NCI-H524 treated with DMSO at 0.1 percent for 48 hours (cell line): ENCODE results near the gene DEPDC7.

Experiments used
- DNase-seq: peaks from one replicate; lab custom pipeline; 2025; lab: John Stamatoyannopoulos, UW

DEPDC7 gene

GRCh38 chr11:33062137-33062536 is 46.5 kb downstream of the DEPDC7 start:
- no peak for DNase-seq

DNA sequence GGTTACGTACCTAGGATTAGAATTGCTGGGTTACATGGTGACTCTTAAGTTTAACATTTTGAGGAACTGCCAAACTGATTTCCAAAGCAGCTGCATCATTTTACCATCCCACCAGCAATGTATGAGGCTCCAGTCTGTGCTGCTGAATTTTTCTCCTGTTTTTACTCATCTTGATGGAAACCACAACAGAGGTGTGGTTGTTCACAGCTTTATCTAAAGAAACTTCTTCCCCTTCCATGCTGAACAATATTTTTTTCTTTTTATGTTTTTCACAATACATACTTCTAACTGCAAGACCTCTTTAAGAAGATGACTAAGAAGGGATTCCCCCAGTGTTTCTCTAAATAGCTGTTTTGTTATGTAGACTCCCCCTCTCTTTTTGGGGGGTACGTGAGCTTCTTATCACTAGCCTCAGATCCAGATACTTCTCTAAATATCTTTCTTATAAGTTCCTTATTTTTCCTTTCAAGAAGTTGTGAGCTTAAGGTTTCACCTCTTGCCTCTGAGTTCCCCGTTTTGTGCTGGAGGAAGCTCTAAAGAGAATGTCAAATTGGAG is 47.7 kb downstream of the DEPDC7 start:
- DNase-seq: no peak

- DNase-seq: no peak
Observed at GRCh38 chr11:33064033-33064825, 48.6 kb downstream of the DEPDC7 start.

GRCh38 chr11:33064866-33065265 is 49.2 kb downstream of the DEPDC7 start:
- DNase-seq: no peak

GRCh38 chr11:33065445-33066178 is 49.9 kb downstream of the DEPDC7 start:
- DNase-seq: no peak

GRCh38 chr11:33067294-33067693 is 51.6 kb downstream of the DEPDC7 start:
- no peak for DNase-seq

DNA sequence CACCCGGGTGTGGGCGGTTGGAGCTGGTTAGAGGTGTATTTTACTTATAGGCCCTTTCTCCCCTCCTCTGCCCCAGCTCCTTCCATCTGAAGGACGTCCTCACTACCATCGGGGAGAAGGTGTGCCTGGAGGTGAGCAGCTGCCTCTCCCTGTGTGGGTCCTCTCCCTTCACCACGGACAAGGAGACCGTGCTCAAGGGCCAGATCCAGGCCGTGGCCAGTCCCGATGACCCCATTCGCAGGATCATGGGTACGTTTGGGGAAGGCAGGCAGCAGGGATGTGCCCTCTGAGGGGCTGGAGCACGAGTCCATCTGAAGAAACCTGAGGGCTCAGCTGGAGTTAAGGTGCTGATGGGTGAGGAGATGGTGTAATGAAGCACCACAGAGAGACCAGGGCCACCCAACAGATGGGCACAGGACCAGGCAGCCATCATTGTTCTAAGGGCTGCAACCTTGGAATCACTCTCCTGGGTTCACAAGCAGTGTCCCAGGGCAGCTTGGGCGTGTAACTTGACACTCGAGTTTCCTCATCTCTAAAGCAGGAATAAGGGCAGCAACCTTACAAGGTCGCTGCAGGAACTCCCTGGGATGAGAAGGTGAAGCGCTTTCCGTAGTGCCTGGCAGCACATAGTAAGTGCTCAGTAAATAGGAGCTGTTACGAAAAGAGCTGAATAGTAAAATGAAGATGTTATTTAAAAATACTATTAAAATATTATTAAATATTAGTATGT is 53.1 kb downstream of the DEPDC7 start:
- no peak for DNase-seq

- DNase-seq: no peak
Observed at GRCh38 chr11:33072465-33072864, 56.8 kb downstream of the DEPDC7 start.
